HepG2 (cell line): ENCODE results near the gene PAMR1. TPM values are rescaled to one million over a fixed set of nuclear protein-coding genes. Genes with fewer than 3 reads are reported as not detected.
A peak's percentile ranks its signal among the peaks of the same experiment; 100 is the strongest.

Experiments
- ATAC-seq: fragments of 200-7000 bp; cut with Tn5 transposase; 3 replicates; pipeline ENCODE4 v1.9.1; 2020; ENCODE audit warnings: mild to moderate bottlenecking, moderate library complexity
- BruUV-seq: library from RNA; stranded (reverse); fragments of 400-500 nt; replicated peaks from 2 replicates; lab custom pipeline; 2021; lab: Mats Ljungman, UMichigan
- CTCF ChIA-PET: fragments of 300-600 bp; formaldehyde crosslinking; extraction: SDS; loops from one replicate; lab custom pipeline; 2021; ENCODE audit warnings: low total read pairs, inconsistent platforms, low intra/inter-chr PET ratio; lab: Yijun Ruan, JAX
- POLR2A ChIA-PET: fragments of 350-600 bp; sonication (Branson Sonifier 250); formaldehyde crosslinking; loops from one replicate; lab custom pipeline; 2020; ENCODE audit warnings: antibody characterized with exemption, inconsistent platforms; lab: Yijun Ruan, JAX
- DNase-seq: peaks from one replicate; pipeline ENCODE4 v3.0.0-alpha.2; 2015; ENCODE audit warnings: low spot score
- FAIRE-seq: peaks from 3 replicates; lab custom pipeline; 2011; peaks lifted over from hg19 to GRCh38; lab: Jason Lieb, UNC
- H2AFZ ChIP-seq: one replicate; pipeline ENCODE4 v1.6.1; 2011; ENCODE audit warnings: low read length, inconsistent platforms
- H3K27ac ChIP-seq: fragments of 300-600 bp; 3 replicates; pipeline ENCODE4 v1.8.0; 2011; ENCODE audit warnings: mixed run types, mild to moderate bottlenecking, mixed read lengths, low read length, inconsistent platforms; ENCODE audit not compliant: insufficient read depth; ENCODE audit errors: extremely low read length
- H3K27me3 ChIP-seq, 2 experiments: fragments of 200-600 bp in 1 of 2; 2 replicates in 1 of 2; 3 replicates in 1 of 2; pipeline versions ENCODE4 v1.6.0 to v1.8.0; 2011; ENCODE audit warnings: low read length in 2 of 2, mild to moderate bottlenecking in 2 of 2, moderate library complexity in 2 of 2, inconsistent platforms in 1 of 2; ENCODE audit not compliant: insufficient read depth in 2 of 2, control insufficient read depth in 1 of 2
- H3K36me3 ChIP-seq, 2 experiments: fragments of 200-600 bp in 1 of 2; replicated peaks in 1 of 2; 2 replicates in 1 of 2; 3 replicates in 1 of 2; pipeline versions ENCODE4 v1.5.1 to v1.8.0; 2011; ENCODE audit warnings: low read length in 2 of 2, inconsistent platforms in 1 of 2; ENCODE audit not compliant: insufficient read depth in 2 of 2, control insufficient read depth in 1 of 2
- H3K4me1 ChIP-seq: 2 replicates; pipeline ENCODE4 v1.5.1; 2012; ENCODE audit warnings: low read length, inconsistent platforms; ENCODE audit not compliant: insufficient read depth
- H3K4me2 ChIP-seq: 2 replicates; pipeline ENCODE4 v1.6.0; 2011; ENCODE audit warnings: low read depth, low read length, inconsistent platforms
- H3K4me3 ChIP-seq, 3 experiments: fragments of 200-600 bp in 1 of 3; sonication (generic), shearing (Covaris generic) in 1 of 3; replicated peaks in 1 of 3; 2 replicates each; pipeline ENCODE4 v1.5.1; 2011 to 2016; ENCODE audit warnings: low read length in 3 of 3, inconsistent platforms in 2 of 3, low read depth in 2 of 3, mild to moderate bottlenecking in 2 of 3, control low read depth in 1 of 3, mixed read lengths in 1 of 3; ENCODE audit not compliant: insufficient read depth in 1 of 3
- H3K79me2 ChIP-seq: one replicate; pipeline ENCODE4 v1.6.1; 2011; ENCODE audit warnings: low read length, inconsistent platforms; ENCODE audit not compliant: insufficient read depth
- H3K9ac ChIP-seq: 2 replicates; pipeline ENCODE4 v1.6.0; 2011; ENCODE audit warnings: mild to moderate bottlenecking, low read depth, low read length, inconsistent platforms; ENCODE audit not compliant: insufficient read depth
- H3K9me3 ChIP-seq: 2 replicates; pipeline ENCODE4 v1.5.1; 2012; ENCODE audit warnings: mild to moderate bottlenecking, low read length
- H4K20me1 ChIP-seq: 2 replicates; pipeline ENCODE4 v1.6.0; 2011; ENCODE audit warnings: inconsistent platforms, mild to moderate bottlenecking, low read length, moderate library complexity; ENCODE audit not compliant: insufficient read depth
- E2F1 ChIP-seq: sonication (generic); formaldehyde crosslinking; IDR thresholded peaks from 2 replicates; pipeline ENCODE4 v1.5.0; 2020; ENCODE audit warnings: missing genetic modification reagents
- NFYB ChIP-seq: sonication (generic); formaldehyde crosslinking; IDR thresholded peaks from 2 replicates; pipeline ENCODE4 v1.4.0; 2020; ENCODE audit warnings: missing genetic modification reagents
- RORA ChIP-seq: sonication (generic); formaldehyde crosslinking; IDR thresholded peaks from 2 replicates; pipeline ENCODE4 v1.5.0; 2020; ENCODE audit warnings: mild to moderate bottlenecking, missing genetic modification reagents, moderate library complexity
- SCMH1 ChIP-seq: sonication (generic); formaldehyde crosslinking; IDR thresholded peaks from 2 replicates; pipeline ENCODE4 v1.9.0; 2021; ENCODE audit warnings: missing genetic modification reagents, mild to moderate bottlenecking, borderline replicate concordance
- ZNF672 ChIP-seq: sonication (generic); formaldehyde crosslinking; IDR thresholded peaks from 2 replicates; pipeline ENCODE4 v1.8.1; 2022; ENCODE audit warnings: missing genetic modification reagents
- ZNF800 ChIP-seq: sonication (generic); formaldehyde crosslinking; IDR thresholded peaks from 2 replicates; pipeline ENCODE4 v1.4.0; 2020; ENCODE audit warnings: missing genetic modification reagents
- WGBS: methylation state at CpG from one replicate; pipeline ENCODE4 v1.1.6; 2017; ENCODE audit warnings: low lambda C conversion rate; 5-methylcytosine and 5-hydroxymethylcytosine counted together
- in situ Hi-C: cut with HindIII; loops from 2 replicates; pipeline ENCODE4 v1.10.0; 2017; ENCODE audit warnings: low pct_unique_long_range_greater_than_20kb; ENCODE audit not compliant: extremely low pct_ligation_motif_present
- intact Hi-C: fragments of 100-400 bp; cut with micrococcal nuclease; formaldehyde crosslinking; loops from one replicate; pipeline ENCODE4 v1.10.0; 2022; ENCODE audit not compliant: unreplicated experiment
- polyA plus RNA-seq, 8 experiments: library from polyadenylated mRNA; depleted of rRNA in 3 of 8; stranded (reverse) in 7 of 8; unstranded in 1 of 8; fragments of >200 nt; fragmentation: Illumina TruSeq in 4 of 8; extraction: Trizol in 4 of 8; gene quantifications; 2 replicates each; pipeline versions ENCODE4 v1.2.1 to v1.2.3, GENCODE V29; 2011 to 2016; ENCODE audit warnings: low read depth in 4 of 8, missing spikeins in 1 of 8, mixed read lengths in 1 of 8; ENCODE audit not compliant: insufficient read depth in 1 of 8
- total RNA-seq, 5 experiments: library from RNA; depleted of rRNA; stranded (reverse); fragments of >200 nt; fragmentation: Illumina TruSeq; extraction: Trizol; gene quantifications; 2 replicates each; pipeline ENCODE4 v1.2.3, GENCODE V29; 2016; ENCODE audit warnings: low read depth in 1 of 5

The PAMR1 gene
- total and polyA plus RNA-seq, 2 of the 13 experiments (the other 11 are each of a cell fraction or from before 2014, with no cell fraction given), result not detected

- in situ Hi-C loops, result no loop called here
- H3K36me3 ChIP-seq, result no peaks in the 10 kb centered on the region
- TF ChIP-seq SCMH1 (CRISPR knock-in tag) (no peak), E2F1 (CRISPR knock-in tag) (no peak), ZNF672 (no peak), NFYB (no peak), RORA (CRISPR knock-in tag) (no peak), ZNF800 (CRISPR knock-in tag) (peak; percentile 49; the same call in 1 of the 2 replicates)
- H3K4me1 ChIP-seq, result no peaks in the 10 kb centered on the region
- H3K27ac ChIP-seq, result no peak overlapping the region
- intact Hi-C loops, result no loop called here
- H3K27me3 ChIP-seq, result peaks cover 8 to 65% of the 10 kb centered on the region in 2 experiments; a peak in 4 of 5 replicates
- no peak overlapping the region for H3K4me2 ChIP-seq
- H3K9me3 ChIP-seq, result no peaks in the 10 kb centered on the region
- no peaks in the 10 kb centered on the region for H4K20me1 ChIP-seq
- ATAC-seq (no peak), FAIRE-seq (no peak), DNase-seq (no peak)
- WGBS, result 30% methylated on average over 34 of the region's 41 CpGs
- ChIA-PET CTCF (no interaction called here), POLR2A (no interaction called here)
- H3K79me2 ChIP-seq, result no peaks in the 10 kb centered on the region
- H3K9ac ChIP-seq, result no peak overlapping the region
- no peak overlapping the region for H2AFZ ChIP-seq
- no TSS peak for BruUV-seq
- no peak overlapping the region for H3K4me3 ChIP-seq
These were observed 105.5 kb downstream of the PAMR1 start for GRCh38 chr11:35419830-35420333.
